Measurements from ENCODE around the gene PATJ.

DNA sequence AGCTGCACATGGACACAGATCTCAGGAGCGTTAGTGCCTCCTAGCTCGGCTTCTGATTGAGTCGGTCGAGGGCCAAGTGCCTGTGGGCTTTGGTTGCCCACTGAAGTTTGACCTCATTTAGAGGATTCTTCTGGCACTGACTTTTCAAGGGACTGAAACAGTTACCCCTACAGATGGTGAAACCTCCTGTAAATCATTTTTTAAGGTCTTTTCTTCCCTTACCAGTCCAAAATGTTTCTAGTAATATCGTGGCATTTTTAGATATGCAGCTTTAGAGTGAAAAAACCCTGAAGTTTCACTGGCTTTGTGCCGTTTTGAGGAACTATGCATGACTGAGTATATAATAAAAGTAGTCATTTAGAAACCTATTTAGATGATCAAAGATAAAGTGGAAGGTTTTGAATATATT, 417.7 kb downstream of the PATJ start:
- TF ChIP-seq, protein P1, sequence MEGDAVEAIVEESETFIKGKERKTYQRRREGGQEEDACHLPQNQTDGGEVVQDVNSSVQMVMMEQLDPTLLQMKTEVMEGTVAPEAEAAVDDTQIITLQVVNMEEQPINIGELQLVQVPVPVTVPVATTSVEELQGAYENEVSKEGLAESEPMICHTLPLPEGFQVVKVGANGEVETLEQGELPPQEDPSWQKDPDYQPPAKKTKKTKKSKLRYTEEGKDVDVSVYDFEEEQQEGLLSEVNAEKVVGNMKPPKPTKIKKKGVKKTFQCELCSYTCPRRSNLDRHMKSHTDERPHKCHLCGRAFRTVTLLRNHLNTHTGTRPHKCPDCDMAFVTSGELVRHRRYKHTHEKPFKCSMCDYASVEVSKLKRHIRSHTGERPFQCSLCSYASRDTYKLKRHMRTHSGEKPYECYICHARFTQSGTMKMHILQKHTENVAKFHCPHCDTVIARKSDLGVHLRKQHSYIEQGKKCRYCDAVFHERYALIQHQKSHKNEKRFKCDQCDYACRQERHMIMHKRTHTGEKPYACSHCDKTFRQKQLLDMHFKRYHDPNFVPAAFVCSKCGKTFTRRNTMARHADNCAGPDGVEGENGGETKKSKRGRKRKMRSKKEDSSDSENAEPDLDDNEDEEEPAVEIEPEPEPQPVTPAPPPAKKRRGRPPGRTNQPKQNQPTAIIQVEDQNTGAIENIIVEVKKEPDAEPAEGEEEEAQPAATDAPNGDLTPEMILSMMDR (IDR thresholded peaks at IDR 0.05): no peak
- TF ChIP-seq EP300 (IDR thresholded peaks at IDR 0.05; ENCODE audit: low read depth) (no peak), POLR2A (IDR thresholded peaks at IDR 0.05) (no peak)
